GM21528 (cell line): ENCODE results near the gene COPS7A.

ENCODE experiments used
- ATAC-seq: cut with Tn5 transposase; IDR thresholded peaks from one replicate; pipeline ENCODE4 v1.9.1; 2021; ENCODE audit warnings: mild to moderate bottlenecking, moderate library complexity; ENCODE audit not compliant: unreplicated experiment, low FRiP score

Gene COPS7A

DNA sequence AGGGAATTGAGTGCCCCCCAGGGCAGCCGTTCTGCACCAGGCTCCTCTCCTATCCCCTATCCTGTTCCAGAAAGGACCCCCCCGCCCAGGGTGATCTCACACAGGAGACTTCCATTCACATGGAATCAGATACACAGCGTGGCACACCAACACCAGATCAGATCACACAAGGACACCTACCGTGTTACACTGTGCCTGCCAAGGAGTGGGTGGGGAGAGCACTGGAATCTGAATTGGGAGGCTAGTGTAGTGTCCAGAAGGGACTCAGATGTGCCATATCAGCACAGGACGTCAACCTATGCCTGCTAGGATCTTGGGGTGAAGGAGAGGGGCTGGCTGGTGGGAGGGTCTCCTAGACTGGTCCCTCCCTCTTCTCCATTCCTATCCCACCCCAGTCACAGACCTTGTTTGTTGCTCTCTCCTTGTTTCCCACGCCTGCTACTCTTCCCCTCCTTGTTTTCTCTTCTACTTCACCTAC, 44.6 kb downstream of the COPS7A start:
- no peak for ATAC-seq

DNA sequence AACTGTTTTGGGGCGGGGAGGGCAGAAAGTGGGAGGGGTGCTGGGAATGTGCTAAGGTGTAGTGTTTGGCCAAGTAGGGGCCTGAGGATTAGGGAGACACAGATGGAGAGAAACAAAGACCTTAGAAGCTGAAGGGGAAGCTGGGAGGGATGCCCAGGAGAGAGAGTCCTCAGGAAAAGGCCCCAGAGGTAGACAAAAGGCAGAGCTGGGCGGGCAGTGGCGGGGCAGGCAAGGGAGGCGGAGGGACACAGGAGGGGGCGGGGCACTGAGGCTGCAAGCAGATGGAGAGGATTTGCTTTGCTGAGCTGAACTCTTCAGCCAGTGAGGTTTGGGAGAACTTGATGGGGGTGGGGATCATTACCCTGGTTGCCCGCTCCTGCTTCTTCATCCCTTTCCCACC, 45.1 kb downstream of the COPS7A start:
- ATAC-seq: no peak

DNA sequence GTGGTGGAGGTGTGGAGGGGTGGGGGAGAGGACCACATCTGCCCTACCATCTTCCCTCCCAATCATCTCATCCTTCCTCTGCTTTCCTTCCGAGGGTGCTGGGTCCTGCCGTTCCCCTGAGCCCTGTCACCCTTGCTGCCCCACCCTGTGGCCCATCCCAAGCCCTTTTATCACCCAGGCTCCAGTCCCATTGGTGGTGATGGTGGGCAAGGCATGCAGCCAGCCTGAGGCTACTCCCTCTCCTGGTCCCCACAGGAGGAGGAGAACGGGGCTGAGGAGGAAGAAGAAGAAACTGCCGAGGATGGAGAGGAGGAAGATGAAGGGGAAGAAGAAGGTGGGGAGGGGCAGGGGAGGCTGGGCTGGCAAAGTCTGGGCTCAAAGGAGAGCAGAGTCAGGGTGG, 45.8 kb downstream of the COPS7A start:
- ATAC-seq: no peak

DNA sequence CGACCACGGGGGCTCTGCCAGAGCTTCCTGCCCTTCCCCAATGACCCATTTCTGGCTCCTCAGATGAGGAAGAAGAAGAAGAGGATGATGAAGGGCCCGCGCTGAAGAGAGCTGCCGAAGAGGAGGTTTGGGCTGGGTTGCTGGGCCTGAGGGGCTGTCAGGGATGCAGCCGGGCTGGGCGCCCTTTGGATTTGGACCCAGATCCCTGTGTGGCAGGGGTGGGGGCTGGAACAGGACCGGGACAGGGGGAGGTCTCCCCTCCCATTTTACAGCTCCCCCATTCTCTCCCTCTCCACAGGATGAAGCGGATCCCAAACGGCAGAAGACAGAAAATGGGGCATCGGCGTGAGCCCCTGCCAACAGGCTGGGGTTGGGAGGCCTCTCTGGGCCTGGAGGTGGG, 46.2 kb downstream of the COPS7A start:
- ATAC-seq: no peak

DNA sequence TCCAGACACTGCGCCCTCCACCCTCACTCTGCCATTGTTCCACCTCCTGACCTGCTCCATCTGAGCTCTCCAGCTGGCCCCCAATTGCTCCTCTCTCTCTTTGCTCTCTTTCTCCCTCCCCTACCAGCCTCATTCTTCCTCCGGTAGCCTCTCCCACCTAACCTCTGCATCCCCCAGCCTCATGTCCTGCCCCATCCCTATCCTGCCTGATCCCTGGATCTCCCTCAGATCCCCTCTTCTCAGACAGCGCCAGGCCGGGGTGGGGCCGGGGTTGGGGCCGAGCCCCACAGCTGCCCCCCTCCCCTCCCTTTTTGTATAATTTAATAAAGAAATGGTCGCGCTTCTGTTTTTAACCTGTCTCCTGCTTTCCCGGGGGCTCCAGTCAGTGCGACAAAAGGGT, 46.8 kb downstream of the COPS7A start:
- no peak for ATAC-seq

DNA sequence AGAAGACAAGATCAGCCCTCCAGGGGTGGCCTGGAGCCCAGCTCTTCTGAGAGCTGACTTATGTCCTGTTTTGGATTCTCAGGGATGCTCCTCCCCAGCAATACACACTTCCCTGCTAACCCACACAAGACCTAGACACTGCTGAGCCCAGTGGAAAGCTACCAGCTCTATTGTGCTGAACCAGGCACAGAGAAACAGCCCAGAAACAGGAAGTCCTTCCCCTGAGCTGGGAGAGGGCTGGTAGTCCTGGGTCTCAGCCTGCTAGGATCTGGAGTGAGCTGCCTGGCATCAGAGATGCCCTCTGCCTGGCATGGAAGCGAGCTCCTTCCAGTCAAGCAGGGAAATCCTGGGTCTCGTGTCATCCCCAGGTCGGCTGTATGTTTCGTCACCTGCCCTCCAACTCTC, 47.2 kb downstream of the COPS7A start:
- ATAC-seq: no peak

DNA sequence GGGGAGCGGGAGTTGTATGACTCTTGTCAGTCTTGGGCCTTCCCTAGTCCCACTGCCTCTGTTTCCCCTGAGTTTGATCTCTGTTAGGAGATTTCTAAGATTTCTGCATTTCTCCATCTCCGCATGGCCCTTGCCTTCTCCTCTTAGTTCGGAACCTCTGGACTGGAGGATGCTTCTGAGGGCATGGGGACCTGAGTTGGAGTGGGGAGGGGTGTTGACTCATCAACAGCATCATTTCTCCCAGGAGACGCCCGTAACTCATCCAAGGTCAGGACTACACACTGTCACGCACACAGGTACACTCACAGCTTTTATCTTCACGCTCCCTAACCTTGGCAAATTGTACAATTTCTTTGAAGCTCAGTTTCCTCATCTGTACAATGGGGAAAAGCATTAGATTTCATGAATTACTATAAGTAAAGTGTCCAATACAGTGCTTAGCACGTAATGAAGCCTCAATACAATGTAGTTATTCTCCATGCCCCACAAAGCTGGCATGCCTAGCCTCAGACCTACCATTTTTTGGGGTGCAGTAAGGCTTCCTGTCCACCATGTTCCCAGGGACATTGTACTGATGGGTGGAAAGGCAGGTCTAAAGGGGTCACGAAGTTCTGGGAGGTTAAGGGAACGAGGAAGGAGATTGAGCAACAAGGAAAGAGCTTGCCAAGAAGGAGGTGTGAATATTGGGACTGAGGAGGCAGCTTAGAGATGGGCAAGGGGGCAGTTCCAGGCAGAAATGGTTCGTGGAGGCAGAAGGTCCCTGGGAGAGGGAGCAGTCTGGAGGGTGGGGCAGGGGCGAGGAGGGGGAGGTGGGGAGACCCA, 47.9 kb downstream of the COPS7A start:
- no peak for ATAC-seq

DNA sequence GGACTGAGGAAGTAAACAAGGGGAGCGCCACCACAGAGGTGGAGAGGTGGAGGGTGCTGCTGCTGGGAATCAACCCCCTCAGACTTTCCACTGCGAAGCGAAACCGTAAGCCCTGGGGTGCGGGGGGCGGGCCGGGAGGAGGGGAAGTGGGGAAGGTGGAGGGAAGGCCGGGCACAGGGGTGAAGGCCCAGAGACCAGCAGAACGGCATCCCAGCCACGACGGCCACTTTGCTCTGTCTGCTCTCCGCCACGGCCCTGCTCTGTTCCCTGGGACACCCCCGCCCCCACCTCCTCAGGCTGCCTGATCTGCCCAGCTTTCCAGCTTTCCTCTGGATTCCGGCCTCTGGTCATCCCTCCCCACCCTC, 48.5 kb downstream of the COPS7A start, which contains the start of gene LAG3:
Gene LAG3 (plus strand): TSS at position 190 of the 365 bp plus-strand sequence. CDS start 333 bp downstream, outside the sequence.
- no peak for ATAC-seq

DNA sequence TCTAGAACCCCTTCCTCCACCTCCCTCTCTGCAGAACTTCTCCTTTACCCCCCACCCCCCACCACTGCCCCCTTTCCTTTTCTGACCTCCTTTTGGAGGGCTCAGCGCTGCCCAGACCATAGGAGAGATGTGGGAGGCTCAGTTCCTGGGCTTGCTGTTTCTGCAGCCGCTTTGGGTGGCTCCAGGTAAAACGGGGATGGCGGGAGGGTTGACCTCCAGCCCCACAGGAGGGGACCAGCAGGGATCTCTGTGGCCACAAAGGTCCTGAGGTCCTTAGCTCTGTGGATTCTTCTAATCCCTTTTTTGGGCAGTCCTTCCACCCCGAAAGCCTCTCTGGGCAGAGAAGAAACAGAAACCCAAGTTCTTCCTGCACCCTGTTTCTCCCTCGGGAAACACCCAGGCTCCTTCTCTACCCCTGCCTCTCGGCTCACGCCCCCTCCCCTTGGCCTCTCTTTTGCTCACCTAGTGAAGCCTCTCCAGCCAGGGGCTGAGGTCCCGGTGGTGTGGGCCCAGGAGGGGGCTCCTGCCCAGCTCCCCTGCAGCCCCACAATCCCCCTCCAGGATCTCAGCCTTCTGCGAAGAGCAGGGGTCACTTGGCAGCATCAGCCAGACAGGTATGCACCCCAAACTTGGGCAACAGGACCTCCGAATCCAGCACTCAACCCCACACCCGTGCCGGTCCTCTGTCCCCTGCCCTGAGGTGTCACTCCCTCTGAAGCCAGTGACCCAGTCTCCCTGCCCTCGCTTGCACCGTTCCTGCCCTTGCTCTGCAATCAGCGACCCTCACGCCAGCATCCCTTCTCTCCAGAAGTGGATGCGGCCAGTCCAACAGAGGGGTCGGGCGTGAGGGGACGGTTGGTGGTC, 49.1 kb downstream of the COPS7A start:
- no peak for ATAC-seq

DNA sequence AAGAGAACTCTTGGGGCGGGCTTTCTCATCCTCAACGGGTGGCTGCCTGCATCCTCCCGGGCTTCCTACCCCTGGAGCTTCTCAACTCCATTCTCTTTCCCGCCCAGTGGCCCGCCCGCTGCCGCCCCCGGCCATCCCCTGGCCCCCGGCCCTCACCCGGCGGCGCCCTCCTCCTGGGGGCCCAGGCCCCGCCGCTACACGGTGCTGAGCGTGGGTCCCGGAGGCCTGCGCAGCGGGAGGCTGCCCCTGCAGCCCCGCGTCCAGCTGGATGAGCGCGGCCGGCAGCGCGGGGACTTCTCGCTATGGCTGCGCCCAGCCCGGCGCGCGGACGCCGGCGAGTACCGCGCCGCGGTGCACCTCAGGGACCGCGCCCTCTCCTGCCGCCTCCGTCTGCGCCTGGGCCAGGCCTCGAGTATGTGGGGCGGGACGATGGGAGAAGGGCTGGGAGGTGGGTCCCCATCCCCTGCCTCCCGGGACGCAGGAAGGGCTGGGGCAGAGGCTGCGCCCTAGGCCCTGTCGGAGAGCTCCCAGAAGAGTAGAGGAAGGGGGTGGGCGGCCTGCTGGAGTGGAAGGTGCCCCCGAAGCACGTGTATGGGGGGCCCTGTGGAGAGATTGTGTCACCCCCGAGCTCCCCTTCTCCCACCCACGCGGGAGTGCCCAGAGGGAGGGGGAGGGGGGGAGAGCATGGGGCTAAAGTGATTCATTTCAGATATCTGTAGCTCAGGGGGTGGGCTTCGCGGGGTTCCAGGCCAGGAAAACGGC, 49.9 kb downstream of the COPS7A start:
- no peak for ATAC-seq

DNA sequence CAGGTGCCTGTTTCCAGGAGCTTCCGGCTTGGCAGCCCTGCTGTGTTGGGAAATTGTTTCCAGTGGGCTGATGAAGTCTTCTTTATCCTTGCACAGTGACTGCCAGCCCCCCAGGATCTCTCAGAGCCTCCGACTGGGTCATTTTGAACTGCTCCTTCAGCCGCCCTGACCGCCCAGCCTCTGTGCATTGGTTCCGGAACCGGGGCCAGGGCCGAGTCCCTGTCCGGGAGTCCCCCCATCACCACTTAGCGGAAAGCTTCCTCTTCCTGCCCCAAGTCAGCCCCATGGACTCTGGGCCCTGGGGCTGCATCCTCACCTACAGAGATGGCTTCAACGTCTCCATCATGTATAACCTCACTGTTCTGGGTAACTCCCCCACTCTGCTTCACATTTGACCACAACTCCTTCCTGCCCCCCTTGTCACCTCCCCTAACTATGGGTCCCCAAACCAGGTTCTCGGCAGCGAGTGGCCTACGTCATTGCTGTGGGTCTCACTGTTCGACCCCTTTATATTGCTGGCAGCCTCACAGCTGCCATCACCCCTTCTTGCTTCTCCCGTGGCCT, 50.7 kb downstream of the COPS7A start:
- ATAC-seq: no peak

DNA sequence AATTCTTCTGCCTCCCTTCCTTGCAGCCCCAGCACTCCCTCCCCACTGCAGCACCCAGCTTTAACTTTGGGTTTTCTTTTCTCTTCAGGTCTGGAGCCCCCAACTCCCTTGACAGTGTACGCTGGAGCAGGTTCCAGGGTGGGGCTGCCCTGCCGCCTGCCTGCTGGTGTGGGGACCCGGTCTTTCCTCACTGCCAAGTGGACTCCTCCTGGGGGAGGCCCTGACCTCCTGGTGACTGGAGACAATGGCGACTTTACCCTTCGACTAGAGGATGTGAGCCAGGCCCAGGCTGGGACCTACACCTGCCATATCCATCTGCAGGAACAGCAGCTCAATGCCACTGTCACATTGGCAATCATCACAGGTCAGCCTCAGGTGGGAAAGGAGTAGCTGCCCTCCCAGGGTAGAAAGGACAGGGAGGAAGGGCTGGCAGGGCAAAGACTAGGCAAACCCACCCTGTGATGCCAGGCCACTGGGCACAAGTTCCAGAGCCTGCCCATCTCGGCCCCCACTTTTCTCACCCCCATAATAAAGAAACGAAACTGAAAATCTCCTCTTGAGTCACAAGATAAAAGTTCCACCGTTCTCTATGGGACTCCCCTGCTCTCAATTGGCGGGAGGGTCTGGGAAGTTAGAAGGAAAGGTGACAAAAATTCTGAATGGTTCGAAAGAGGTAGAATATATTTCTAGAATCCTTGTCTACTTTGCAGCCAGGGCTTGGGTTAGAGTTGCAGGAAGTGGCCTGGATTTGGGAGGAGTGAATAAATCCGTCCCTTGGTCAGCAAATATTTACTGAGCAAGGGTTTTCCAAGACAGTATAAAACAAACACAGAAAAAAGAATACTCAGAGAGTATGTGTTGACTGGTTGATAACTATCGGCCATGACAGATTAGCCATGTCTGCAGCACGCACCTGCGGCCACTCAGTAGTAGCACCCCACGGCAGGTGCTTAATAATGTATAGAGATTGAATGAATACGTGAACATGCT, 51.6 kb downstream of the COPS7A start:
- no peak for ATAC-seq

DNA sequence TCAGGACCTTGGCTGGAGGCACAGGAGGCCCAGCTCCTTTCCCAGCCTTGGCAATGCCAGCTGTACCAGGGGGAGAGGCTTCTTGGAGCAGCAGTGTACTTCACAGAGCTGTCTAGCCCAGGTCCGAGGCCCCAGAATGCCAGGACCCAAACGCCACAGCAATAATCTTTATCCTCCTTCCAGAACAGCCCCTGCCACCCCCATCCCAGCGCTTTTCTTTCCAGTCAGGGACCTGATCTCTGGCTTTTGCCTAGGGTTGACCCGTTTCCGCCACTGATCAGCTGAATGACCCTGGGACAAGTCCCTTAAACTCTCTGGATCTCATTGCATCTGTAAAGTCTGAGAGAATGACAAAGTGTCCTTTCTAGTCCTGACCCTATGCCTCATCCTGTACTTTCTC, 53.5 kb downstream of the COPS7A start:
- no peak for ATAC-seq

DNA sequence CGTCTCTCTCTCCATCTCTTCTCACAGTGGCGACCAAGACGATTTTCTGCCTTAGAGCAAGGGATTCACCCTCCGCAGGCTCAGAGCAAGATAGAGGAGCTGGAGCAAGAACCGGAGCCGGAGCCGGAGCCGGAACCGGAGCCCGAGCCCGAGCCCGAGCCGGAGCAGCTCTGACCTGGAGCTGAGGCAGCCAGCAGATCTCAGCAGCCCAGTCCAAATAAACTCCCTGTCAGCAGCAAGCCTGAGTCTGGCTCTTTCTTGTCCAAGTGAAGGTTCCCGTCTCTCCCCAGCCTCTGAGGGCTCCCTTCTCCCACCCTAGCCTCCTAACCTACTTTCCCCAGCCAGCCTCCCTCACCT, 54.3 kb downstream of the COPS7A start:
- peak; percentile 20 for ATAC-seq

DNA sequence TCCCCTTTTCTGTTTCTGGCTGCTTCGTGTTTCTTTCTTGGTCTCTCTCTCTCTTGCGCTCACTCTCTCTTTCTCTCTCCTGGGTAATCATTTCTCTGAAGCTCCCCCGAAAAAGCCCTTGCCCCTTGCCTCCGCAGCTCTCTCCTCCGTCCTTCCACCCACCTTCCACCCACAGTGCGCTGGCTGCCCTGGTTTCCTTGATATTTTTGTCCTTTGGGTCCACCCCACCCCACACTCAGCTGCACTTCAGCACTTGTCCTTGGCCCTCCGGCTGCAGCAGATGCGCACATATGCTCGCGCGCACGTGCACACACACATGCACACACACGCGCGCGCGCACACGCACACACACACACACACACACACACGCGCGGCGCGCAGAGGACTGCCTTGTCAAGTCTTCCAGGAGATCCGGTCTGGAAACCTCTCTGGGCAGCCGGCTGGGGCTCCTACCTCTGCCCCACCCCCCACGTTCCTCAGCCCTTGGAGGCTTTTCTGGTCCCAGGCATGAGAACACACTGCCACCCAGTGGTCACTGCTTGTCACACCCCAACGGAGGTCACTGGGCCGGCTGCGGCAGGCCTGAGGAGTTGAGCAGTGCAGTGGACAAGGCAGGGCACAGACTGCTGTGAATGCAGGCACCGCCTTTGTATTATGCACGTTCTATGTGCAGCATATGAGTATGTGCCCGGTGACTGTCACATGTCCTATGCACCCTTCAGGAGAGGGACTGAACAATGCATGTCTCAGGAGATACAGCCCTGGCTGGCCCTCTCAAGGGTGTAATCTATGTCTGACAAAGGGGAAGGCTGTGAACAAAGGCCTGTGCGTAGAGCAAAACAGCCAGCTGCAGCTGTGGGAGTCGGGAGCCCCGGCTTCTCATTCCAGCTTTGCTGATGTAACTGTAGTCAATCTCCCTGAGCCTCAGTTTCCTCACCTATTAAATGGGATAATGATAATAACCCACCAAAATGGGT, 55.0 kb downstream of the COPS7A start:
- ATAC-seq: peak; percentile 80

DNA sequence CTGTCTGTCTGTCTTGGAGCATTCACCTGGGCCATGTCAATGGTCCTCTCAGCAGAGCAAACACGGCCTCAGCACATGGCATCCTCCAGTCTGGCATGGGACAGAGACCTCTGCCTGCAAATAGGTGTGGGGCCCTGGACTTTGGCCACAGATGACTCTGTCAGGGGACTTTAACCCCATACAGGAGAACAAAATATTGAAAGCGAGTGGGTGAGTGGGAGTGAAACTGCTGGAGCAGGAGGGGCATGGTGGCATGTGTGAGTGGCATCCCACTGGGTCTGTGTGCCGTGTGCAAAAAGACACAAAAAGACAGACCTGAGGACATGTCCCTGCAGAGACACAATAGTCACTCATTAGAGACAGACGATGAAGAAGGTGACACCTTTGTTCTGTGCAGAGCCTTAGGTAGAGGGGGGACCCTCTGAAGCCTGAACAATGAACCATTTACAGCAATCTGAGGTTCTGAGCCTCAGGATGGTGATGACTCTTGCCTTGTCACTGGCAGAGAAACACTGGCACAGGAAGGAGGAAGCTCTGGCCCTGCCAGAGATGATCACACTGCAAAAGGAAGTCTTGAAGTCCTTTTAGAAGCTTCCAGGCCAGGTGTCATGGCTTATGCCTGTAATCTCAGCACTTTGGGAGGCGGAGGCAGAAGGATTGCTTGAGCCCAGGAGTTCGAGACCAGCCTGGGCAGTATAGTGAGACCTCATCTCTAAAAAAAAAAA, 56.0 kb downstream of the COPS7A start:
- ATAC-seq: no peak

DNA sequence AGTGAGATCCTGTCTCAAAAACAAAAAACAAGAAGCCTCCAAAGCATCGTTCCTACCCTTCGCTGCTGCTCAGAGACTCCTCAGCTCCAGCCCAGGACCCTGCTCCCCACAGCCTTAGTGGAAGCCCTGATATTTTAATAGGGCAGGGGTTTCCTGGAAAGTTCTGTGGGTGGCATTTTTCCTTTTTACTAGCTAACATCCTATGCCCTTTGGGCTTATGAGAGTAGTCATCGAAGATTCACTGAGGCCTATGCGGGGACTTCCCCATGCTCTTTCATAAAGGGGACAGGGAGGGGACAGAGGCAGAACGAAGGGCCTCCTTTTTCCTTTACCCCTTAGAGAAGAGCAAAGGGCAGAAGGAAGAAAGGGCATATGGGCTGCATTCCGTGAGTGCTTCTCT, 56.7 kb downstream of the COPS7A start:
- no peak for ATAC-seq
